Measurements from ENCODE around the gene LTO1. TPM values are rescaled to one million over a fixed set of nuclear protein-coding genes. Genes with fewer than 3 reads are reported as not detected.
A peak's percentile ranks its signal among the peaks of the same experiment; 100 is the strongest.

LTO1 gene
- total and polyA plus RNA-seq, 4 donors = 11.2 to 36.6 (median 19.5) TPM

GRCh38 chr11:69648679-69649575 is 26.2 kb downstream of the LTO1 start:
- Histone ChIP-seq H3K36me3 (ENCODE audit: control insufficient read depth, insufficient read depth, low read length) (peaks cover 79% of the 10 kb centered on the region), H3K9me3 (ENCODE audit: control insufficient read depth, insufficient read depth, low read length) (no peaks in the 10 kb centered on the region), H3K4me3 (ENCODE audit: low read depth, low read length) (no peak overlapping the region), H3K27me3 (ENCODE audit: control insufficient read depth, insufficient read depth, low read length) (peaks cover 28% of the 10 kb centered on the region), H3K27ac (ENCODE audit: low read depth, low read length) (no peak overlapping the region), H3K4me1 (ENCODE audit: control insufficient read depth, insufficient read depth, low read length) (peaks cover 49% of the 10 kb centered on the region)
- no peak for DNase-seq (ENCODE audit: low read depth in 4 of 6, low spot score in 6 of 6)
- WGBS (ENCODE audit: insufficient coverage) = 74% methylated on average over 33 of the region's 37 CpGs

GRCh38 chr11:69647761-69648497 is 27.2 kb downstream of the LTO1 start:
- H3K4me1 ChIP-seq (ENCODE audit: control insufficient read depth, insufficient read depth, low read length) = peaks cover 58% of the 10 kb centered on the region
- 61% methylated on average over 21 of the region's 28 CpGs for WGBS (ENCODE audit: insufficient coverage)
- no peaks in the 10 kb centered on the region for H3K9me3 ChIP-seq (ENCODE audit: control insufficient read depth, insufficient read depth, low read length)
- no peak overlapping the region for H3K4me3 ChIP-seq (ENCODE audit: low read depth, low read length)
- peaks cover 31% of the 10 kb centered on the region for H3K27me3 ChIP-seq (ENCODE audit: control insufficient read depth, insufficient read depth, low read length)
- H3K27ac ChIP-seq (ENCODE audit: low read depth, low read length) = no peak overlapping the region
- H3K36me3 ChIP-seq (ENCODE audit: control insufficient read depth, insufficient read depth, low read length) = peaks cover 75% of the 10 kb centered on the region
- no peak for DNase-seq (ENCODE audit: low read depth in 4 of 6, low spot score in 6 of 6)

- WGBS (ENCODE audit: insufficient coverage) = 83% methylated on average over 8 of the region's 11 CpGs
- Histone ChIP-seq H3K9me3 (ENCODE audit: control insufficient read depth, insufficient read depth, low read length) (no peaks in the 10 kb centered on the region), H3K4me3 (ENCODE audit: low read depth, low read length) (no peak overlapping the region), H3K27me3 (ENCODE audit: control insufficient read depth, insufficient read depth, low read length) (peaks cover 31% of the 10 kb centered on the region), H3K36me3 (ENCODE audit: control insufficient read depth, insufficient read depth, low read length) (peaks cover 74% of the 10 kb centered on the region), H3K27ac (ENCODE audit: low read depth, low read length) (no peak overlapping the region), H3K4me1 (ENCODE audit: control insufficient read depth, insufficient read depth, low read length) (peaks cover 60% of the 10 kb centered on the region)
- DNase-seq (ENCODE audit: low read depth in 4 of 6, low spot score in 6 of 6) = no peak
Observed at GRCh38 chr11:69647390-69647748, 27.8 kb downstream of the LTO1 start.

- Histone ChIP-seq H3K4me1 (ENCODE audit: control insufficient read depth, insufficient read depth, low read length) (peaks cover 65% of the 10 kb centered on the region), H3K27me3 (ENCODE audit: control insufficient read depth, insufficient read depth, low read length) (peaks cover 38% of the 10 kb centered on the region), H3K4me3 (ENCODE audit: low read depth, low read length) (no peak overlapping the region), H3K36me3 (ENCODE audit: control insufficient read depth, insufficient read depth, low read length) (peaks cover 70% of the 10 kb centered on the region), H3K27ac (ENCODE audit: low read depth, low read length) (no peak overlapping the region), H3K9me3 (ENCODE audit: control insufficient read depth, insufficient read depth, low read length) (no peaks in the 10 kb centered on the region)
- 50% methylated on average over 30 of the region's 32 CpGs for WGBS (ENCODE audit: insufficient coverage)
- no peak for DNase-seq (ENCODE audit: low read depth in 4 of 6, low spot score in 6 of 6)
Observed at GRCh38 chr11:69646493-69647389, 28.4 kb downstream of the LTO1 start.

- peaks cover 67% of the 10 kb centered on the region for H3K36me3 ChIP-seq (ENCODE audit: control insufficient read depth, insufficient read depth, low read length)
- peaks cover 45% of the 10 kb centered on the region for H3K27me3 ChIP-seq (ENCODE audit: control insufficient read depth, insufficient read depth, low read length)
- peaks cover 70% of the 10 kb centered on the region for H3K4me1 ChIP-seq (ENCODE audit: control insufficient read depth, insufficient read depth, low read length)
- H3K27ac ChIP-seq (ENCODE audit: low read depth, low read length) = no peak overlapping the region
- DNase-seq (ENCODE audit: low read depth in 4 of 6, low spot score in 6 of 6) = peak in 2 of 6 donors; percentile 15 to 44
- 24% methylated on average over 30 of the region's 30 CpGs for WGBS (ENCODE audit: insufficient coverage)
- no peak overlapping the region for H3K4me3 ChIP-seq (ENCODE audit: low read depth, low read length)
- no peaks in the 10 kb centered on the region for H3K9me3 ChIP-seq (ENCODE audit: control insufficient read depth, insufficient read depth, low read length)
Observed at GRCh38 chr11:69645801-69646492, 29.2 kb downstream of the LTO1 start.

- H3K27me3 ChIP-seq (ENCODE audit: control insufficient read depth, insufficient read depth, low read length) = peaks cover 52% of the 10 kb centered on the region
- H3K4me3 ChIP-seq (ENCODE audit: low read depth, low read length) = no peak overlapping the region
- no peak overlapping the region for H3K27ac ChIP-seq (ENCODE audit: low read depth, low read length)
- peaks cover 78% of the 10 kb centered on the region for H3K4me1 ChIP-seq (ENCODE audit: control insufficient read depth, insufficient read depth, low read length)
- no peaks in the 10 kb centered on the region for H3K9me3 ChIP-seq (ENCODE audit: control insufficient read depth, insufficient read depth, low read length)
- H3K36me3 ChIP-seq (ENCODE audit: control insufficient read depth, insufficient read depth, low read length) = peaks cover 58% of the 10 kb centered on the region
- 45% methylated on average over 13 of the region's 20 CpGs for WGBS (ENCODE audit: insufficient coverage)
- DNase-seq (ENCODE audit: low read depth in 4 of 6, low spot score in 6 of 6) = no peak
Observed at GRCh38 chr11:69644962-69645675, 30.0 kb downstream of the LTO1 start.

GRCh38 chr11:69644071-69644961 is 30.8 kb downstream of the LTO1 start:
- H3K4me3 ChIP-seq (ENCODE audit: low read depth, low read length) = peak overlapping the region; percentile 9
- H3K27ac ChIP-seq (ENCODE audit: low read depth, low read length) = peak overlapping the region; percentile 15
- peaks cover 50% of the 10 kb centered on the region for H3K36me3 ChIP-seq (ENCODE audit: control insufficient read depth, insufficient read depth, low read length)

GRCh38 chr11:69643646-69644045 is 31.5 kb downstream of the LTO1 start:
- no peaks in the 10 kb centered on the region for H3K9me3 ChIP-seq (ENCODE audit: control insufficient read depth, insufficient read depth, low read length)
- WGBS (ENCODE audit: insufficient coverage) = 30% methylated on average over 27 of the region's 27 CpGs
- H3K27ac ChIP-seq (ENCODE audit: low read depth, low read length) = peak overlapping the region; percentile 15
- no peak for DNase-seq (ENCODE audit: low read depth in 4 of 6, low spot score in 6 of 6)
- peaks cover 64% of the 10 kb centered on the region for H3K27me3 ChIP-seq (ENCODE audit: control insufficient read depth, insufficient read depth, low read length)
- H3K4me3 ChIP-seq (ENCODE audit: low read depth, low read length) = peak overlapping the region; percentile 27
- H3K4me1 ChIP-seq (ENCODE audit: control insufficient read depth, insufficient read depth, low read length) = peaks cover 85% of the 10 kb centered on the region
- peaks cover 46% of the 10 kb centered on the region for H3K36me3 ChIP-seq (ENCODE audit: control insufficient read depth, insufficient read depth, low read length)

More at GRCh38 chr11:69644071-69644961, 30.8 kb downstream of the LTO1 start:
- Histone ChIP-seq H3K9me3 (ENCODE audit: control insufficient read depth, insufficient read depth, low read length) (no peaks in the 10 kb centered on the region), H3K27me3 (ENCODE audit: control insufficient read depth, insufficient read depth, low read length) (peaks cover 57% of the 10 kb centered on the region), H3K4me1 (ENCODE audit: control insufficient read depth, insufficient read depth, low read length) (peaks cover 80% of the 10 kb centered on the region)
- DNase-seq (ENCODE audit: low read depth in 4 of 6, low spot score in 6 of 6) = peak in 2 of 6 donors; percentile 57 to 80
- 44% methylated on average over 22 of the region's 24 CpGs for WGBS (ENCODE audit: insufficient coverage)
